HepG2 (cell line): Measurements from ENCODE around the gene BCL11B.

Source experiments
- KLF16 ChIP-seq, 2 experiments: sonication (generic) in 1 of 2; formaldehyde crosslinking in 1 of 2; IDR thresholded peaks; 2 replicates each; pipeline versions ENCODE4 v1.6.1 to v1.8.0; 2016 to 2023; ENCODE audit warnings: missing genetic modification reagents in 2 of 2, missing compliant biosample characterization in 1 of 2
- POLR2A ChIP-seq, 2 experiments: IDR thresholded peaks; 2 replicates each; pipeline ENCODE4 v1.6.1; 2011; ENCODE audit warnings: low read depth in 2 of 2, low read length in 2 of 2, mild to moderate bottlenecking in 1 of 2, moderate library complexity in 1 of 2; ENCODE audit not compliant: insufficient read depth in 1 of 2
- ZFP90 ChIP-seq: sonication (generic); formaldehyde crosslinking; IDR thresholded peaks from 2 replicates; pipeline ENCODE4 v1.8.0; 2022; ENCODE audit warnings: missing genetic modification reagents, mild to moderate bottlenecking, inconsistent platforms, borderline replicate concordance
- TF ChIP-seq, protein P1 (sequence below): sonication (generic); formaldehyde crosslinking; IDR thresholded peaks from 2 replicates; pipeline ENCODE4 v1.4.0; 2020; ENCODE audit warnings: missing genetic modification reagents

DNA sequence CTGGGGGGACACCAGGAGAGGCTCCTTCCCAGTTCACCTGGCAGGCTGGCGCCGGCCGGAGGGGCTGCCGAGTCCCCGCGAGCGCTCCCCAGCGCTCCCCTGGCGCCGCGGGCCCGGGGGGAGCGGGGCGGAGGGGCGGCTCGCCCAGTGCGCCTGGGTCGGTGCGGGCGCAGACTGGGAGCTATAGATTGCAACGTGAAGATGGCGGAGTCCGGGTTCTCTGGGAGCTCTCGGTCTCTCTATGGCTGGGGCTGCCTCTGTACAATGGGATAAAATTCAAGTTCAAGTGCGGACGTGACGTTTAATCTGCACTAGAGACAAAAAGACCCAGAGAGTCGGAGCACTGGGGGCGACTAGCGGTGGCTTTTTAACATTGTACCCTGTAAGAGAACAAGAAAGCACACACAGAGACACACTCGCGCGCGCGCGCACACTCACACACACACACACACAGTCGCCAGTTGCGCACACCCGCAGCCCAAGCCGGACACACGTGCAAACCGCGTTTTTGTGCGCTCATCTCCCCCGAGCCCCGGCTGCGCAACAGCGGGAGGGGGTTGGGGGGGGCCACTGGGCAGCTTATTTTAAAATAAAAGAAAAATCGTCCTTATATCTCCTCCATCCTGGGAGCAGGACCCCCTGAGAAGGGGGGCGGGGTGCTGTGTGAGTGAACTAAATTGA, at the start of gene BCL11B:
- TF ChIP-seq KLF16 (CRISPR knock-in tag; IDR thresholded peaks at IDR 0.05) (no peak), POLR2A (IDR thresholded peaks at IDR 0.05; ENCODE audit: insufficient read depth in 1 of 2, low read depth in 2 of 2, low read length in 2 of 2) (no peak), ZFP90 (no peak)
- TF ChIP-seq, protein P1, sequence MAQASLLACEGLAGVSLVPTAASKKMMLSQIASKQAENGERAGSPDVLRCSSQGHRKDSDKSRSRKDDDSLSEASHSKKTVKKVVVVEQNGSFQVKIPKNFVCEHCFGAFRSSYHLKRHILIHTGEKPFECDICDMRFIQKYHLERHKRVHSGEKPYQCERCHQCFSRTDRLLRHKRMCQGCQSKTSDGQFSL (CRISPR knock-in tag), result no peak
